Stimulated activated CD8-positive, alpha-beta memory T cell treated with anti-CD3 and anti-CD28 coated beads, Interleukin-7, amount 100 ng/mL, for 4 hours (primary cell): Measurements from ENCODE around the gene CLBA1.
"Not testable (repeated sequence)": the region's sequence is repeated elsewhere in the genome, so short reads cannot be mapped to it uniquely, and the experiment has no call there.

Experiments
- DNase-seq, 2 donors: peaks; one replicate each; pipeline ENCODE4 v3.0.0-alpha.2; 2020; ENCODE audit warnings: low read depth in 2 of 2

CLBA1 gene

GRCh38 chr14:104985675-104986486 lies at the start of gene CLBA1:
Gene CLBA1, plus strand, starts transcription at chr14:104985788. Its CDS starts 644 bp downstream, at chr14:104986432.
- DNase-seq = peak; percentile 64 to 87

- no peak for DNase-seq
These were observed 49.6 kb upstream of the CLBA1 start for GRCh38 chr14:104935955-104936354.

- DNase-seq = no peak
These were observed 49.0 kb upstream of the CLBA1 start for GRCh38 chr14:104936361-104937155.

- DNase-seq = no peak
These were observed 48.4 kb upstream of the CLBA1 start for GRCh38 chr14:104937161-104937560.

GRCh38 chr14:104937694-104938365 lies 47.8 kb upstream of the CLBA1 start:
- DNase-seq = no peak

- DNase-seq = no peak
These were observed 47.2 kb upstream of the CLBA1 start for GRCh38 chr14:104938436-104938835.

- DNase-seq = no peak
These were observed 46.6 kb upstream of the CLBA1 start for GRCh38 chr14:104938960-104939359.

- no peak for DNase-seq
These were observed 45.8 kb upstream of the CLBA1 start for GRCh38 chr14:104939666-104940410.

- no peak for DNase-seq
These were observed 45.0 kb upstream of the CLBA1 start for GRCh38 chr14:104940526-104941150.

- DNase-seq = no peak
These were observed 43.9 kb upstream of the CLBA1 start for GRCh38 chr14:104941508-104942365.

GRCh38 chr14:104942586-104942985 lies 43.0 kb upstream of the CLBA1 start:
- DNase-seq = no peak

- not testable (repeated sequence) for DNase-seq
These were observed 42.2 kb upstream of the CLBA1 start for GRCh38 chr14:104943216-104944015.

GRCh38 chr14:104944016-104944308 lies 41.6 kb upstream of the CLBA1 start:
- not testable (repeated sequence) for DNase-seq

- not testable (repeated sequence) for DNase-seq
These were observed 41.0 kb upstream of the CLBA1 start for GRCh38 chr14:104944436-104945205.

GRCh38 chr14:104945266-104945665 lies 40.3 kb upstream of the CLBA1 start:
- not testable (repeated sequence) for DNase-seq

GRCh38 chr14:104945986-104946965 lies 39.3 kb upstream of the CLBA1 start:
- not testable (repeated sequence) for DNase-seq

GRCh38 chr14:104947201-104947600 lies 38.4 kb upstream of the CLBA1 start:
- DNase-seq = not testable (repeated sequence)
